ENCODE results near the gene MAPKAP1. TPM values are rescaled to one million over a fixed set of nuclear protein-coding genes. Genes with fewer than 3 reads are reported as not detected.
A peak's percentile ranks its signal among the peaks of the same experiment; 100 is the strongest.

Gene MAPKAP1
- total and polyA plus RNA-seq, 2 of the 13 experiments (the other 11 are each of a cell fraction or from before 2014, with no cell fraction given): 45.0 to 64.3 TPM

DNA sequence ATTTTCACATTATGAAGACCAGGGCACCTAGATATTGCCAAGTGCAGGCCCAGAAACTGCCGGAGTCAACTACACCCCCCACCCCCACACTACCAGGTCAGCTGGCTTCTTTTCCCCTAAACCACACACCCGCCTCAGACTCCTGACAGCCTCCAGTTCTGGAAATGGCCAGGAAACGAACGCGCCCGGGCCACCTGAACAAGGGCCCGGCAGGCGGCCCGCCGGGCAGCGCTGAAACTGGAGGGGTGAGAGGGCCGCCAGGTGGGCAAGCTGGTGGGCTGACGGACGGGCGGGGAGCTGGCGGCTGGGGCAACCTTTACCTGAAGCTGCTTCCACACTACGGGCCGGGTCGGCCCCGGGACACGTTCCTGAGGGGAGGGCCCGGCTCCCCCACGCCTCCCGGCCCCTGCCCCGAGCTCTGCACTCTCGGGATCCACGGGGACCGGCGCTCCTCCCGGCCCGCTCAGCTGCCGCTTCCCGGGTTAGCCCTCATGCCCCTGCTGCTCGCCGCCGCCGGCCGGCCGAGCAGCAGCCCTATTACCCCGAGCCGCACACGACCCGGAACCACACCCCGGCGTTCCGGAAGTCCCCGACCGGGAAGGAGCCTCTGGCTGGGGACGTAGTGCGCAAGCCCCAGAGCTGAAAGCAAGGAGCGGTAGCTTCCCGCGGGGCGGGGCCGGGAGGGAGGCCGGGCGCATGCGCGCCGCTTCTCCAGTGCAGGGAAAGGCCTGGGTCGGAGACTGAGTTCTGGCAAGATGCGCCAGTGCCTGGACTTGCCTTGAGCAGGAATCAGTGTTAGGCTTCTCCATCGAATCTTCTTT, at the start of gene MAPKAP1 (continued):
- TF ChIP-seq HDAC6 (IDR thresholded peaks at IDR 0.05; ENCODE audit: low read depth, low read length) (no peak), KDM5A (IDR thresholded peaks at IDR 0.05; ENCODE audit: borderline replicate concordance, low read length) (0 out of 2 replicates have a peak, but pooled peaks have one; percentile 57), FOXA3 (CRISPR knock-in tag; IDR thresholded peaks at IDR 0.05) (no peak), HMGXB3 (CRISPR knock-in tag; IDR thresholded peaks at IDR 0.05; ENCODE audit: borderline replicate concordance) (peak; percentile 14; the same call in 1 of the 2 replicates), RFX3 (CRISPR knock-in tag; IDR thresholded peaks at IDR 0.05) (no peak), SALL2 (CRISPR knock-in tag; IDR thresholded peaks at IDR 0.05) (no peak), FIP1L1 (IDR thresholded peaks at IDR 0.05; ENCODE audit: borderline replicate concordance, insufficient read depth, low read depth, low read length) (no peak), ZNF784 (CRISPR knock-in tag; IDR thresholded peaks at IDR 0.05; ENCODE audit: borderline replicate concordance) (peak; percentile 42; the same call in 1 of the 2 replicates), ZNF253 (CRISPR knock-in tag; IDR thresholded peaks at IDR 0.05; ENCODE audit: borderline replicate concordance) (no peak), ZBTB7B (CRISPR knock-in tag; IDR thresholded peaks at IDR 0.05) (no peak; the same call in 1 of the 2 replicates), ZBTB33 (CRISPR knock-in tag; IDR thresholded peaks at IDR 0.05) (no peak), ZNF556 (CRISPR knock-in tag; IDR thresholded peaks at IDR 0.05; ENCODE audit: borderline replicate concordance) (peak; percentile 76; the same call in 1 of the 2 replicates), CBX1 (IDR thresholded peaks at IDR 0.05; ENCODE audit: low read depth) (no peak), ARHGAP35 (CRISPR knock-in tag; IDR thresholded peaks at IDR 0.05; ENCODE audit: borderline replicate concordance) (no peak; the same call in 1 of the 2 replicates), E2F2 (CRISPR knock-in tag; IDR thresholded peaks at IDR 0.05; ENCODE audit: borderline replicate concordance) (no peak), ZNF75D (CRISPR knock-in tag; IDR thresholded peaks at IDR 0.05; ENCODE audit: borderline replicate concordance) (no peak), TCF7L2 (IDR thresholded peaks at IDR 0.05; ENCODE audit: low read depth, low read length) (no peak), ZNF24 (IDR thresholded peaks at IDR 0.05) (no peak), ZNF891 (CRISPR knock-in tag; IDR thresholded peaks at IDR 0.05) (peak; percentile 16; the same call in 1 of the 2 replicates), ZNF224 (CRISPR knock-in tag; IDR thresholded peaks at IDR 0.05) (no peak)

Measured in HepG2 (cell line).